Hepatocyte (in vitro differentiated cells): ENCODE data around the gene FOXN3.

ENCODE experiments used
- EZH2 ChIP-seq: fragments of 200-600 bp; sonication (generic); IDR thresholded peaks from 2 replicates; pipeline ENCODE4 v1.6.1; 2016; ENCODE audit warnings: antibody characterized with exemption, mild to moderate bottlenecking, borderline replicate concordance
- TF ChIP-seq, protein P1 (sequence below): fragments of 200-600 bp; sonication (generic); IDR thresholded peaks from 2 replicates; pipeline ENCODE4 v1.5.1; 2016; ENCODE audit warnings: antibody characterized with exemption, mild to moderate bottlenecking; ENCODE audit not compliant: poor library complexity

DNA sequence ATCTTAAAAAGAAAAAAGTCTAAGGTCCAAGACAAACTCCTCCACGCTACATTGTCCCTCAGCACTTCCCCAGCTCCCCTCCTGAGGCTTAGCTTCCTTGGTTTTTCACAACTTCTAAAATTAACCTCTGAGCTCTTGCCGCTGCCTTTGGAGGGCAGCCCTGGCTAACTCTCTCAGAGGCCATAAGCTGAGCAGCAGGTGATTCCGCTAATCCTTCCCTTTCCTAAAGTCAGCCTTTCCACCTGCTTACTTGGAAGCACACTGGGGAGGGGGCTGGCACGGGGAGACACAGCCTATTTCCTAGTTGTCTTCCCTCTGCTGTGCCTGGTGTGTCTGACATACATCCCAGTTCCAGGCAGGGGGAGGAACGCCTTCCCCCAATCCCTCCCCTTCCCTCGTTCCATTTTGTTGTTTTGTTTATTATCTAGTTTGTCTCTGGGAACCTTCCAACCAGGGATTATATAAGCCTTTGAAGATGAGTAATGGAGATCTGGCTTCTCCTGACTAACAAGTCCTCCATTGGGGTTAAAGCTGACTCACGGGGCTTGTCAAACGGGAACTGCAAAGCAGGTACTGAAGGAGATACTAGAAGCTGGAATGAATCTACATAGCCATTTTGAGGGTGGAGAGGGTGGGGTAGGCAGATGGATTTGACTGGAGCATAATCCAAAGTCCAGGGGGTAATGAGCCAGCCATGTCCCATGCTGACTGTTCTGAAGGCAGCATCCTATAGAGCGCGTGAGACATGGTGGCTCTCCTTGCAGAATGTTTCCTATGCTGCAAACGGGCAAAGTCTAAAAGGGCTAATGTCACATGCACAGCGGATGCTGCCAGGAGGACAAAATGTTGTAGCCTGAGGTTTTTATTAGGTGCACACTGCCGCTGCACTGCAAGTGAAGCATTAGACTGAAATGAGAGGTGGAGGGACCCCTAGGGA lies 230.8 kb downstream of the FOXN3 start:
- TF ChIP-seq, protein P1, sequence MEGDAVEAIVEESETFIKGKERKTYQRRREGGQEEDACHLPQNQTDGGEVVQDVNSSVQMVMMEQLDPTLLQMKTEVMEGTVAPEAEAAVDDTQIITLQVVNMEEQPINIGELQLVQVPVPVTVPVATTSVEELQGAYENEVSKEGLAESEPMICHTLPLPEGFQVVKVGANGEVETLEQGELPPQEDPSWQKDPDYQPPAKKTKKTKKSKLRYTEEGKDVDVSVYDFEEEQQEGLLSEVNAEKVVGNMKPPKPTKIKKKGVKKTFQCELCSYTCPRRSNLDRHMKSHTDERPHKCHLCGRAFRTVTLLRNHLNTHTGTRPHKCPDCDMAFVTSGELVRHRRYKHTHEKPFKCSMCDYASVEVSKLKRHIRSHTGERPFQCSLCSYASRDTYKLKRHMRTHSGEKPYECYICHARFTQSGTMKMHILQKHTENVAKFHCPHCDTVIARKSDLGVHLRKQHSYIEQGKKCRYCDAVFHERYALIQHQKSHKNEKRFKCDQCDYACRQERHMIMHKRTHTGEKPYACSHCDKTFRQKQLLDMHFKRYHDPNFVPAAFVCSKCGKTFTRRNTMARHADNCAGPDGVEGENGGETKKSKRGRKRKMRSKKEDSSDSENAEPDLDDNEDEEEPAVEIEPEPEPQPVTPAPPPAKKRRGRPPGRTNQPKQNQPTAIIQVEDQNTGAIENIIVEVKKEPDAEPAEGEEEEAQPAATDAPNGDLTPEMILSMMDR = no peak
- TF ChIP-seq EZH2 = no peak
